Measurements from ENCODE around the gene ID3. TPM values are rescaled to one million over a fixed set of nuclear protein-coding genes. Genes with fewer than 3 reads are reported as not detected.

ID3 gene
- total and polyA plus RNA-seq, 2 donors (not counting 3 experiments of a cell fraction or from before 2014, with no cell fraction given), result 277 to 971 TPM

DNA sequence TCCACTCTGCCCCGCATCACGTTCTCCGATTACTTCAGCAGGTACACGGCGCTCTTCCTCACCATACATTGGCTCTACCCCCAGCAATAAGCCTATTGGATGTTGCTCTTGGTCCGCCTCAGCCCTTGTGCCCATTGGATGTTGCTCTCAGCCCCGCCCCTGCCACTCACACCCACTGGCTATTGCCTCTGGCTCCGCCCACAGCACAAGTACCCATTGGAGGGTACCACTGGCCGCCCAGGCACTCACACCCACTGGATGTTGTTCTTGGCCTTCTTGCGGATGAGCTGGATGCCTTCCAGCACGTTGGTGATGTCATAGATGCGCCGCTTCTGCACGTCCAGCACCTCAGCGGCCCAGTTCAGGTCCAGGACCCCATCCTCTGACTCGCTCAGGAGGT is 37.7 kb downstream of the ID3 start:
- Histone ChIP-seq H3K9ac (replicated peaks; ENCODE audit: extremely low read depth, insufficient read depth, low read length) (no peak overlapping the region), H3K36me3 (ENCODE audit: control insufficient read depth in 2 of 2, extremely low read depth in 1 of 2, insufficient read depth in 2 of 2, low read length in 2 of 2) (no peaks in the 10 kb centered on the region), H4K20me1 (replicated peaks; ENCODE audit: control insufficient read depth, extremely low read depth, insufficient read depth, low read length) (no peaks in the 10 kb centered on the region), H3K27ac (ENCODE audit: insufficient read depth, low read depth, low read length) (no peak overlapping the region), H3K27me3 (ENCODE audit: control insufficient read depth in 2 of 2, insufficient read depth in 2 of 2, low read length in 2 of 2) (no peaks in the 10 kb centered on the region), H3K4me3 (replicated peaks in 1 of 3; ENCODE audit: insufficient read depth in 1 of 3, low read depth in 1 of 3, low read length in 3 of 3) (no peak overlapping the region), H3K4me2 (ENCODE audit: insufficient read depth, low read length) (no peak overlapping the region), H3K9me3 (replicated peaks; ENCODE audit: control insufficient read depth, insufficient read depth, low read length) (no peaks in the 10 kb centered on the region), H3K9me1 (replicated peaks; ENCODE audit: control insufficient read depth, extremely low read depth, insufficient read depth, low read length) (no peaks in the 10 kb centered on the region), H2AFZ (ENCODE audit: low read depth, low read length) (no peak overlapping the region), H3K4me1 (ENCODE audit: control insufficient read depth, extremely low read depth, insufficient read depth, low read length) (no peaks in the 10 kb centered on the region), H3K79me2 (ENCODE audit: control insufficient read depth, insufficient read depth, low read length) (no peaks in the 10 kb centered on the region)
- ChIA-PET CTCF (interaction anchor here (0.8 to 16.6 kb wide), 3 partner anchors 22 to 116 kb away, joined by 3 to 192 read pairs (median 26); no protein-coding TSS in a partner anchor), POLR2A (no interaction called here)
- intact Hi-C loops (cut with micrococcal nuclease), result no loop called here
- FAIRE-seq, result no peak
- no TSS peak for BruUV-seq (replicated peaks)
- DNase-seq (ENCODE audit: low read depth, low spot score), result no peak
- TF ChIP-seq POLR2A (IDR thresholded peaks at IDR 0.05; ENCODE audit: low read depth, low read length), result no peak
- no peak for TF ChIP-seq MYC (IDR thresholded peaks at IDR 0.05; ENCODE audit: low read depth, low read length)
- TF ChIP-seq, protein P1, sequence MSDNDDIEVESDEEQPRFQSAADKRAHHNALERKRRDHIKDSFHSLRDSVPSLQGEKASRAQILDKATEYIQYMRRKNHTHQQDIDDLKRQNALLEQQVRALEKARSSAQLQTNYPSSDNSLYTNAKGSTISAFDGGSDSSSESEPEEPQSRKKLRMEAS (IDR thresholded peaks at IDR 0.05; ENCODE audit: insufficient read depth, insufficient read length), result no peak
- no peak for TF ChIP-seq FOS (IDR thresholded peaks at IDR 0.05; ENCODE audit: borderline replicate concordance, insufficient read depth, low read length)
- TF ChIP-seq, protein P2, sequence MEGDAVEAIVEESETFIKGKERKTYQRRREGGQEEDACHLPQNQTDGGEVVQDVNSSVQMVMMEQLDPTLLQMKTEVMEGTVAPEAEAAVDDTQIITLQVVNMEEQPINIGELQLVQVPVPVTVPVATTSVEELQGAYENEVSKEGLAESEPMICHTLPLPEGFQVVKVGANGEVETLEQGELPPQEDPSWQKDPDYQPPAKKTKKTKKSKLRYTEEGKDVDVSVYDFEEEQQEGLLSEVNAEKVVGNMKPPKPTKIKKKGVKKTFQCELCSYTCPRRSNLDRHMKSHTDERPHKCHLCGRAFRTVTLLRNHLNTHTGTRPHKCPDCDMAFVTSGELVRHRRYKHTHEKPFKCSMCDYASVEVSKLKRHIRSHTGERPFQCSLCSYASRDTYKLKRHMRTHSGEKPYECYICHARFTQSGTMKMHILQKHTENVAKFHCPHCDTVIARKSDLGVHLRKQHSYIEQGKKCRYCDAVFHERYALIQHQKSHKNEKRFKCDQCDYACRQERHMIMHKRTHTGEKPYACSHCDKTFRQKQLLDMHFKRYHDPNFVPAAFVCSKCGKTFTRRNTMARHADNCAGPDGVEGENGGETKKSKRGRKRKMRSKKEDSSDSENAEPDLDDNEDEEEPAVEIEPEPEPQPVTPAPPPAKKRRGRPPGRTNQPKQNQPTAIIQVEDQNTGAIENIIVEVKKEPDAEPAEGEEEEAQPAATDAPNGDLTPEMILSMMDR (IDR thresholded peaks at IDR 0.05; ENCODE audit: extremely low read depth in 1 of 2, insufficient read depth in 1 of 2, low read depth in 1 of 2, low read length in 2 of 2), result no peak
- TF ChIP-seq GATA2 (IDR thresholded peaks at IDR 0.05; ENCODE audit: insufficient read depth, insufficient read length, low read depth, low read length), result no peak
- no peak for TF ChIP-seq JUN (IDR thresholded peaks at IDR 0.05; ENCODE audit: borderline replicate concordance, insufficient read depth, insufficient read length, low read depth)
- TF ChIP-seq POLR2AphosphoS5 (IDR thresholded peaks at IDR 0.05; ENCODE audit: insufficient read depth, low read depth, low read length), result no peak
- no peak for TF ChIP-seq EZH2 (IDR thresholded peaks at IDR 0.05; ENCODE audit: borderline replicate concordance, low read depth, low read length, severe bottlenecking)
- dilution Hi-C loops (cut with MboI; ENCODE audit: extremely low pct_ligation_motif_present, low sequenced_read_pairs), result no loop called here
